ENCODE data around the gene PDGFC. TPM values are rescaled to one million over a fixed set of nuclear protein-coding genes. Genes with fewer than 3 reads are reported as not detected.

Gene PDGFC
- total RNA-seq, 3 donors from 2014 or later, result 0.05 to 0.40 TPM; not detected in 1

DNA sequence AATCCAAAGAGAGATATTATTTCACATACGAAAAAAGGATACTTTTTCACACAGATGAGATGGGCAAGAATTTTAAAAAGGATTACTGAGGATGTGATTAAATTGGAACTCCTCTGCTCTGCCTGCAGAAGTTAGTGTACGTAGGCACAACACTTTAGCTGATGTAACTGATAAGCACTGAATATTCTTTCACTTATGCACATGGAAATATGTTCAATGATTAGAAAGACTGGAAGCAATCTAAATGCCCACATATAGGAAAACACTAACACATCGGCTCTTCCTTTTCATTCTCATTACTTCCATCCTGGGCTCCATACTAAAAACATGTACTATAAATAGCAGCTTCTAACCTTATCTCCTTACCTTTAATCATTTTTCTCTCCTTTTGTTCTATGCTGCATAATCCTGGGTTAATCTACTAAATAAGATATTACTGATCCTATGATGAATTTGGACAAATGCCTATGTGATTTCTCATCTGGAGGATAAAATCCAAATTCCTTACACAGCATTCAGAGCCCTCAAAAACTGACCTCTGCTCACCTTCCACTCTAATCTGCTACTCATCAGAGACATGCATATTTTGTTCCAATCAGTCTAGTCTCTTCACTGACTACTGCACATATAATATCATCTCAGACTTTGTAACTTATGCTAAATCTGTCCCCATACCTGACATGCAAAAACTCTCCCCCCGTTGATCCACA lies 197.8 kb downstream of the PDGFC start:
- Mint-ChIP-seq H3K9me3 (no peaks in the 10 kb centered on the region), H3K36me3 (ENCODE audit: insufficient read depth) (no peaks in the 10 kb centered on the region), H3K4me1 (ENCODE audit: low read depth) (no peaks in the 10 kb centered on the region), H3K4me3 (no peak overlapping the region), H3K27me3 (ENCODE audit: low read depth) (no peaks in the 10 kb centered on the region)
- DNase-seq (no peak), ATAC-seq (no peak)

DNA sequence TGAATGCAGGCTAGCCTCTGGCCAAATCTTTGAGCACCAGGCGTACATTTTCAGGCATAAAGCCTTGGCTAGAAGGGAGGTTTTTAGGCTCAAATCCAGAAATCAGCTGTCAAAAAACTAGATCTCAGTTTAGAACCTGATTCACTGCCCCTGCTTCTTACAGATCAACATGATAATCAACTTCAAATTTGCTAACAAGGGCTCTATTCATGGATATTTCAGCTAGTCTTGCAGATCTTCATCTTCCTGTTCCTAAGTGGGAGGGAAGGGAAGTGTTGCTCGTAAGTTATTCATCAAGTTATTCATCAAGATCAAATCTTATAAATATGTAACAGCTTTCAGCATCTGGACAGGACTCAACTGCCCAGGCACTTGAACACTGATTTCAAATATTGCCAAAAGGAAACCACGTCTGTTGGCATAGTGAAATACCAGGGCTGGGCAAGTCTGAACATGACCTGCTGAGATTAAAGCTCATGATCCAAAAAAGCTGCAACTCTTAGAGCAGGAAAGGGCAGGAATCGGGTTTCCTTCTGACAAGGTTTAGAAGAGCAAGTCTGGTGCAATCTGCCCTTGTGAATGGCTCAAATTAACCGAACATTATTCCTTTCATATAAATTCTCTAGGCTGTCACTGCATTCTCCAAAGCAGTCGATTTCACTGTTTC lies 200.3 kb downstream of the PDGFC start:
- no peaks in the 10 kb centered on the region for H3K36me3 Mint-ChIP-seq (ENCODE audit: insufficient read depth)
- ATAC-seq, result no peak

DNA sequence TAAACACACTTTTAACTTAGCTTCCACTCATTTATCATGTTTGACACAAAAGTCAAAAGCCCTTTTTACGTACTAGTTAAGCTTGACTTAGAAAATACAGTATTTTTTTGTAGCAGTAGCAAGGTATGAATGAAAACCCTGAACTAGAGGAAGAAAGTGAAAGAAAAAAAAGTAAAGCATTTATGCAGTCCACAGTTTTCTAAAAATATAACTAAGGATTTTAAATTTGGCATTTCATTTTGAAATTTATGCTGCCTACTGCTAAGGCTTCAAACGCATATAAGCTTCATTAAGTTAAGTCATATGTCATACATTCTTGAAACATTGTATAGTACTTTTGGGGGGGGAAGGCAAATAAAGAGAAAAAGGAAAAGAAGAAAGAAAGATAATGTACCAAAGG lies 201.5 kb downstream of the PDGFC start:
- no peak overlapping the region for H3K4me3 Mint-ChIP-seq
- no peak for DNase-seq
- ATAC-seq, result no peak
- H3K9me3 Mint-ChIP-seq, result no peaks in the 10 kb centered on the region
- no peaks in the 10 kb centered on the region for H3K36me3 Mint-ChIP-seq (ENCODE audit: insufficient read depth)
- H3K4me1 Mint-ChIP-seq (ENCODE audit: low read depth), result no peaks in the 10 kb centered on the region
- H3K27me3 Mint-ChIP-seq (ENCODE audit: low read depth), result no peaks in the 10 kb centered on the region

More for the DNA sequence above, 200.3 kb downstream of the PDGFC start:
- H3K4me1 Mint-ChIP-seq (ENCODE audit: low read depth), result no peaks in the 10 kb centered on the region
- no peaks in the 10 kb centered on the region for H3K9me3 Mint-ChIP-seq
- H3K27me3 Mint-ChIP-seq (ENCODE audit: low read depth), result no peaks in the 10 kb centered on the region
- no peak overlapping the region for H3K4me3 Mint-ChIP-seq
- no peak for DNase-seq

DNA sequence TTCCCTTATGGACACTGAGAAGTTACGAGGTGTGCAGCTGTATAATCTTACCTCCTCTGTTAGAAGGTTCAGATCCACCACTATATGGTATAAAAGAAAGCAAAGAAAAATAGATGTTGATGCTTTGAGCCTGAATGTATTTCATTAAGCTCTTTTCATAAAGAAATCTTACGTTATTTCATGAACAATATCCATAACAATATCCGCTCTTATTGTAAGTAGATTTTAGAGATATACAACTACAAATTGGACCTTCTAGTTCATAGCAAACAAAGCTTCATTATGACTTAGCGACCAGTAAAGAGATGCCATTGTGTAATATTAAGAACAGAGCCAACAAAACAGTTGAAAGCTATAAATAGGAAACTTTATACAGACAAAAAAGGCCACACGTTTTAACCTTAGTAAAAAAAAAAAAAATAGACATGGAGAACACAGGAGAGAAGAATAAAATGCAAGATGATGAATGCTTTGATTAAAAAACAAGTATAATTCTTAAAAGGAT lies 203.6 kb downstream of the PDGFC start:
- H3K9me3 Mint-ChIP-seq, result no peaks in the 10 kb centered on the region
- no peaks in the 10 kb centered on the region for H3K27me3 Mint-ChIP-seq (ENCODE audit: low read depth)
- H3K36me3 Mint-ChIP-seq (ENCODE audit: insufficient read depth), result no peaks in the 10 kb centered on the region
- ATAC-seq (no peak), DNase-seq (no peak)
- H3K4me3 Mint-ChIP-seq, result no peak overlapping the region
- H3K4me1 Mint-ChIP-seq (ENCODE audit: low read depth), result no peaks in the 10 kb centered on the region

DNA sequence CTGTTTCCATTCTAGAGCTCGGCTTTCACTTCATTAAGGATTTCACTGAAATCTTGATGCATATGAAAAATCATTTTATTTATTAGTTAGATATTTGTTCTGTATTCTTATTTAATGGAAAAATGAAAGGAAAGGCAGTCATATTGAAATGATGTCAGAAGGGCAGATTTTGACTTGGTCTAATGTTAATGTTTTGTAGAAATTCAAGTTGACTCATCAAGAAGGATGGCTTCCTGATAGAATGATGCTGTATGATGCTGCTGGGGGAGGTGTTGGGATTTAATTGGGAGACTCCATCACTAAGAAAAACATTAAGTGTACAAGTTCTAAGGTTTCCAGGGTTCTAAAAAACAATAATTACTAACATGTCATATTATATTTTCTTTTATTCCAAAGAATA lies 204.8 kb downstream of the PDGFC start:
- Mint-ChIP-seq H3K36me3 (ENCODE audit: insufficient read depth) (no peaks in the 10 kb centered on the region), H3K27me3 (ENCODE audit: low read depth) (no peaks in the 10 kb centered on the region), H3K4me3 (no peak overlapping the region), H3K4me1 (ENCODE audit: low read depth) (no peaks in the 10 kb centered on the region), H3K9me3 (no peaks in the 10 kb centered on the region)
- no peak for ATAC-seq
- DNase-seq, result no peak

DNA sequence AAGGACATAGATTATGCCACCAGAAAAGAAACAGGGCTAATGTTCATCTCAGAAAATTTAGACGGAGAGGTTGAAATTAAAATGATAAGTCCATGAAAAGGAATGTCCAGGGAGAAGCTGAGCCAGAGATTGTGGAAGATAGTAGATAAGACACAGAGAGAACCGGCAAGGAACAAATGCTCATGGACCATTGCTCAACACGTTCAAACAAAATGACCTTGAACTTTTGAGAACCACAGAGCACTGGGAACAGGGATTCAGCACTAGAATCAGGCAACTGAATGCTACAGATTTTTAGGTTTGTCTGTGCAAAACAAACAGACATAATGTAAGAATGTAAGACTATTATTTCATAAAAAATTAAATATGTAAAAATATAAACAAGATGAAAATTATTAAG lies 206.3 kb downstream of the PDGFC start:
- H3K27me3 Mint-ChIP-seq (ENCODE audit: low read depth), result no peaks in the 10 kb centered on the region
- no peaks in the 10 kb centered on the region for H3K9me3 Mint-ChIP-seq
- no peak overlapping the region for H3K4me3 Mint-ChIP-seq
- DNase-seq (no peak), ATAC-seq (no peak)
- no peaks in the 10 kb centered on the region for H3K4me1 Mint-ChIP-seq (ENCODE audit: low read depth)
- H3K36me3 Mint-ChIP-seq (ENCODE audit: insufficient read depth), result no peaks in the 10 kb centered on the region

DNA sequence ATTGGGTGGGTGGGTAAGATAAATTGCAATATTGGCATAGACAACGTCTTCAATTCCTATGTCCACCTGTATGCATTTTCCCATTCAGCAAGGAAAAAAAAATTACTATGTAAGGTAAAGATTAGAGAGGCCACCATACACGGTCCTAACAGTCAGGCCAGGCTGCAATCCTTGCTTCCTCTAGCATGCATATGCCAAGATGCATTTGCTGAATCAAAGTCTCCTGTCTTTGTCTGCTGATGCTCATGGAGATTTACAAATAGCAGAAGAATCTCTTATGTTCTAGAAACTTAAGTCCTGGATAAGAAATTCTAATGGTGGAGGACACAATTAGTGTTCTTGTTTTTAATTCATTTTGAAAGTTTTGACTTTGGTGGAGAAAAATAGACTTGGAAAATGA lies 206.8 kb downstream of the PDGFC start:
- DNase-seq (no peak), ATAC-seq (no peak)
- H3K4me3 Mint-ChIP-seq, result no peak overlapping the region
- H3K4me1 Mint-ChIP-seq (ENCODE audit: low read depth), result no peaks in the 10 kb centered on the region
- H3K9me3 Mint-ChIP-seq, result no peaks in the 10 kb centered on the region
- H3K27me3 Mint-ChIP-seq (ENCODE audit: low read depth), result no peaks in the 10 kb centered on the region
- no peaks in the 10 kb centered on the region for H3K36me3 Mint-ChIP-seq (ENCODE audit: insufficient read depth)

DNA sequence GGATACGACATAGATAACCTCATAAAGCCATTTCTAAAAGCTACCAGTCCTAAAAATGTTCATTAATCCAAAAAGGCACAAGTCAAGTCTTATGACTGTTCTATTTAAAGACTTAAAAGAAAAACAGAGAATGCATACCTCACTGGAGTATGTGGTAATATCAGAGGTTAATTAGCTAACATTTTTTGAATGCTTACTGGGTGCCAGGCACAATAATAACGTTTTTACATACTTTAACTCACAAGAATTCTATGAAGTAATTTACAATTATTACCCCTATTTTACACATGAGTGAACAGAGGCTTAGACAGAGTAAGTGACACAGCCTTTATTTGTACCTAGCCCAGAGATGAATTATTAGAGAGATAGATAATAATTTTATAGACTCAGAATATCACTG lies 207.5 kb downstream of the PDGFC start:
- no peak for DNase-seq
- Mint-ChIP-seq H3K36me3 (ENCODE audit: insufficient read depth) (no peaks in the 10 kb centered on the region), H3K9me3 (no peaks in the 10 kb centered on the region), H3K27me3 (ENCODE audit: low read depth) (no peaks in the 10 kb centered on the region), H3K4me3 (no peak overlapping the region), H3K4me1 (ENCODE audit: low read depth) (no peaks in the 10 kb centered on the region)
- no peak for ATAC-seq

DNA sequence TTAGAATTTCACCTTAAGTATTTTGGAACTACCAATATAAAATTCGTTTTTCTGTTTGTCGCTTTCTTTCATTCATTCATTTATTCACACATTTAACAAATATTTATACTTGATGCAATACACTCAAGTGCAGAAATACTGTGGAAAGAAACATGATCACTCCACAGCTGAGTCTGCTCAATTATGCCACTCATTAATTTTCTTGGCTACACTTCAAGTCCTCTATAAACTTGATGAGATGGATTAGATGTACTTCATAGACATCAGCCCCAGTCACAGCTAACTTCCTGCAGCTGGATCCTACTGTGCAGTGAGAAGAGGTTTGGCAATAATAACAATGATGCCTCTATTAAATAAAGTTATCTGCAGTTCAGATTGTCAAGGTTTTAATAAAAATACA lies 208.1 kb downstream of the PDGFC start:
- no peak for ATAC-seq

DNA sequence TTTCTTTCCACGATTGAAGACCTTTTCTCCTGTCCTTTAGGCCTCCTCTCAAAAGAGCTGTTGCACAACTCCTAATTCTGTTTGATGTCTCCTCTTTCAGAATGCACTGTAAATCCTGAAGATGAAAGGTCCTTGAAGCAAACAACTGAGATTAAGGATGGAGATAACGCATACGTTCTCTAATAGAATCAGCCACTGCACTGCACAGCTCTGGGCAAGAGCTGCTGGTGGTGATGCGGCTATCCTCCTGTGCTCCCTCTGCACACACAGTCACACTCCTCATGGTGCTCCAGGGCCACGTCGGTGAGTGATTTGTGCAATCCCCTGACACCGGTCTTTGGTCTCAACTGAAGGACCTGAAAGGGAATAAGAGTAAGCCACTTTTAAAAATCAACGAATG lies 208.7 kb downstream of the PDGFC start:
- Mint-ChIP-seq H3K27me3 (ENCODE audit: low read depth) (no peaks in the 10 kb centered on the region), H3K4me1 (ENCODE audit: low read depth) (no peaks in the 10 kb centered on the region), H3K36me3 (ENCODE audit: insufficient read depth) (no peaks in the 10 kb centered on the region), H3K9me3 (peaks cover 5% of the 10 kb centered on the region), H3K4me3 (no peak overlapping the region)
- DNase-seq (no peak), ATAC-seq (no peak)

More for the DNA sequence above, 208.1 kb downstream of the PDGFC start:
- Mint-ChIP-seq H3K4me1 (ENCODE audit: low read depth) (no peaks in the 10 kb centered on the region), H3K36me3 (ENCODE audit: insufficient read depth) (no peaks in the 10 kb centered on the region), H3K27me3 (ENCODE audit: low read depth) (no peaks in the 10 kb centered on the region), H3K9me3 (no peaks in the 10 kb centered on the region), H3K4me3 (no peak overlapping the region)
- DNase-seq, result no peak

DNA sequence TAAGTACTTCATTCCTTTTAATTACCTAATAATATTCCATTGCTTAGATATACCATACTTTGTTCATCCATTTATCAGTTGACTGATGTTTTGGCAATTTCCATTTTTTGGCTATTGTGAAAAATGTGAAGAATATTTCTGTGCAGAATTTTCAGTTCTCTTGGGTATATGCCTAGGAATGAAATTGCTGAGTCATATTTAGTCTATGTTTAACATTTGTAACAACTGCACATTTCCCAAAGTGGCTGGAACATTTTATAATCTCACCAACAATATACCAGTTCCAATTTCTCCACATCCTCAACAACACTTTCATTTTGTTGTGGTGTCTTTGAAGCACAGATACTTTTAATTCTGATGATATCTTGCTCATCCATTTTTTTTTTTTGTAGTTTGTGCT lies 215.5 kb downstream of the PDGFC start:
- H3K27me3 Mint-ChIP-seq (ENCODE audit: low read depth), result no peaks in the 10 kb centered on the region
- H3K9me3 Mint-ChIP-seq, result peaks cover 7% of the 10 kb centered on the region
- H3K36me3 Mint-ChIP-seq (ENCODE audit: insufficient read depth), result no peaks in the 10 kb centered on the region
- ATAC-seq (no peak), DNase-seq (no peak)
- no peaks in the 10 kb centered on the region for H3K4me1 Mint-ChIP-seq (ENCODE audit: low read depth)
- H3K4me3 Mint-ChIP-seq, result no peak overlapping the region

DNA sequence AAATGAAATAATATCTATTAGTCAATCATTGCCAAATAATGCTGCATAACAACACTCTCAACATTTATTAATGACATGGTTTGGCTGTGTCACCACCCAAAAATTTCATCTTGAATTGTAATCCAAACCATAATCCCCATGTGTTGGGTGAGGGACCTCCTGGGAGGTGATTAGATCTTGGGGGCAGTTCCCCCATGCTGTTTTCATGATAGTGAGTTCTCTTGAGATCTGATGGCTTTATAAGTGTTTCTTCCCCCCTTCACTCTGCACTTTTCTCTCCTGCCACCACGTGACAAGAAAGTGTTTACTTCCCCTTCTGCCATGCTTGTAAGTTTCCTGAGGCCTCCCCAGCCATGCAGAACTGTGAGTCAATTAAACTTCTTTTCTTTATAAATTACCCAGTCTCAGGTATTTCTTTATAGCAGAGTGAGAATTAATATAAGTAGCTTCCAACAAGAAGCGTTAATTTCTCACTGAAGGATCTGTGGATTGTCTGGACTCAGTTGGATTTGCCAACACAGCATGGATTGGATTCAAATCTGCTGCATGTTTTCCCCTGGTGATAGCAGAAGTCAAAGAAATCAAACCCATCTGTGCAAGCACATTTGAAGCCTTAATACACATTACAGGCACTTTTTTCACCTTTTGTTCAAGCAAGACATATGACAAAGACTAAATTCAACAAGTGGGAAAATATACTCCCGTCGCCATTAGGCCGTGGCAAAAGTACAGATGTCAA lies 216.6 kb downstream of the PDGFC start:
- Mint-ChIP-seq H3K27me3 (ENCODE audit: low read depth) (no peaks in the 10 kb centered on the region), H3K4me3 (no peak overlapping the region), H3K4me1 (ENCODE audit: low read depth) (no peaks in the 10 kb centered on the region), H3K36me3 (ENCODE audit: insufficient read depth) (no peaks in the 10 kb centered on the region), H3K9me3 (peaks cover 10% of the 10 kb centered on the region)
- ATAC-seq (no peak), DNase-seq (no peak)

DNA sequence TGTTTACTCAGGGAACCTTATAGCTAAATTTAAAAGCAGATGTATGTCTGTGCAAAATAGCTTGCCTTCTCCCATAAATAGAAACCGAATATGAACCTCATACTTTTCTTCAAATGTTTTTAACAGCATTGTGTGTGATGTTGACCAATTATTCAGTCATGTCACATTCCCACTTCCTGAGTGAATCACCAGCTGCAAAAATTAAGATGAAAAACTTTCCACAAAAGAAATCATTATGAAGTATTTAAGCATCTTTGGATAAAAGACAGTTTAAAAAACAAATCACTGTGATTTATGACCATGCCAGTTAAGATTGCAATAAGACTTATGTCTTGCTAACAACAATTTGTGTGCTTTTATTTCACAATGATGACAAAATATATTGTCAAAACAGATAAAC lies 220.1 kb downstream of the PDGFC start:
- Mint-ChIP-seq H3K4me1 (ENCODE audit: low read depth) (no peaks in the 10 kb centered on the region), H3K27me3 (ENCODE audit: low read depth) (no peaks in the 10 kb centered on the region), H3K36me3 (ENCODE audit: insufficient read depth) (no peaks in the 10 kb centered on the region), H3K9me3 (peaks cover 3% of the 10 kb centered on the region), H3K4me3 (no peak overlapping the region)
- no peak for DNase-seq
- no peak for ATAC-seq

DNA sequence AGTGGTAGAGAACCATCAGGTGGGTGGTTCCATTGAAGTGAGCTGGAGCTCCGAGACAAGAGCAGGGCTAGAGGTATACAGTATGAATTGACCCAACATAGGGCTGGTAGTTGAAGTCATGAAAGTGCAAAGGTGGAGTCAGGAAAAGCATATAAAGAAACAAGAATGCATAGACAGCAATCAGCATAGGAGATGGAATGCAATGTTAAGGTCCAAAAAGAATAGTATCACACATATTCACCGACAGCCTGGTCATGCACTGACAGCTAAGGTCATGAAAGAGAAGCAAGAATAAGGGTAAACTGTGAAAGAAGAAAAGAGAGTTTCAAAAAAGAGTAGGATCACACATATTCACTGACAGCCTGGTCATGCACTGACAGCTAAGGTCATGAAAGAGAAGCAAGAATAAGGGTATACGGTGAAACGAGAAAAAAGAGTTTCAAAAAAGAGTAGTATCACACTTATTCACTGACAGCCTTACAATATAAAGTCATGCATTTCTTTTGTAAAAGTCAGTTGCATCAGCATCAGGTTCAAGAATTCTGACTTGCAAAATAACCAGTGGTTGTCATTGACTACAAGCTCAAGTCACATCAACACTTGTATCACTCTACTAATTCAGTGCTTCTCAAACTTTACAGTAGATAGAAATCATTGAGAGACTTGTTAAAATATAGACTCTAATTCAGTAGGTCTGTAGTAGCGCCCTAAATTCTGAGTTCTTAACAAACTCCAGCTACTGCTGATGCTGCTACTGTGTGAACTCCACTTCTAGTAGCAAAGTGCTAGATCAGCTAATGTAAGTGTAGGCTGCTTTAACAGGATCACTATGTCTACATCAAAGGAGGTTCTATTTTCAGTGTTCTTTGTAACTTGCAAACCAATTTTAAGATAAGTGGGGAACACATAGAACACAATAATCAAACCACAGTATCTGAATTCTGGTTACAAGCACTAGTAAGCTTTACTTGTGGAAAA lies 221.9 kb downstream of the PDGFC start:
- DNase-seq (no peak), ATAC-seq (no peak)
- Mint-ChIP-seq H3K4me1 (ENCODE audit: low read depth) (no peaks in the 10 kb centered on the region), H3K4me3 (no peak overlapping the region), H3K9me3 (peaks cover 3% of the 10 kb centered on the region), H3K36me3 (ENCODE audit: insufficient read depth) (no peaks in the 10 kb centered on the region), H3K27me3 (ENCODE audit: low read depth) (no peaks in the 10 kb centered on the region)
